ENCODE data around the gene F11R. TPM values are rescaled to one million over a fixed set of nuclear protein-coding genes. Genes with fewer than 3 reads are reported as not detected.

F11R gene
- total RNA-seq, 2 experiments from 2014 or later: 16.9 to 25.2 TPM

GRCh38 chr1:161054805-161055204, 33.9 kb upstream of the F11R start:
- CTCF ChIA-PET: interaction anchor here (0.8 to 2.4 kb wide), 8 partner anchors 9 to 58 kb away, joined by 3 to 15 read pairs (median 6); partner anchors contain the start of genes ARHGAP30, KLHDC9 and USF1
- DNase-seq (peak; percentile 42), ATAC-seq (peak; percentile 57)
- Mint-ChIP-seq H3K36me3 (ENCODE audit: low read depth) (peaks cover 62% of the 10 kb centered on the region), H3K27ac (no peak overlapping the region), H3K9me3 (ENCODE audit: low read depth) (no peaks in the 10 kb centered on the region), H3K4me1 (peaks cover 20% of the 10 kb centered on the region), H3K4me3 (no peak overlapping the region), H3K27me3 (no peaks in the 10 kb centered on the region)
- POLR2A ChIA-PET: no interaction called here
- intact Hi-C loops (cut with DNase I, micrococcal nuclease): no loop called here

GRCh38 chr1:161054232-161054631, 33.3 kb upstream of the F11R start:
- ATAC-seq (no peak), DNase-seq (no peak)
- peaks cover 62% of the 10 kb centered on the region for H3K36me3 Mint-ChIP-seq (ENCODE audit: low read depth)

GRCh38 chr1:161052899-161053298, 31.9 kb upstream of the F11R start:
- H3K4me1 Mint-ChIP-seq: peaks cover 12% of the 10 kb centered on the region
- H3K36me3 Mint-ChIP-seq (ENCODE audit: low read depth): peaks cover 70% of the 10 kb centered on the region
- ChIA-PET POLR2A (no interaction called here), CTCF (interaction anchor here (1.5 to 1.7 kb wide), 2 partner anchors 15 to 21 kb away, joined by 3 read pairs; no protein-coding TSS in a partner anchor)
- intact Hi-C loops (cut with DNase I, micrococcal nuclease): no loop called here
- H3K9me3 Mint-ChIP-seq (ENCODE audit: low read depth): no peaks in the 10 kb centered on the region
- no peak overlapping the region for H3K4me3 Mint-ChIP-seq
- H3K27ac Mint-ChIP-seq: no peak overlapping the region
- ATAC-seq (no peak), DNase-seq (no peak)
- no peaks in the 10 kb centered on the region for H3K27me3 Mint-ChIP-seq

More at GRCh38 chr1:161054232-161054631, 33.3 kb upstream of the F11R start:
- no peaks in the 10 kb centered on the region for H3K27me3 Mint-ChIP-seq
- CTCF ChIA-PET: interaction anchor here (0.8 to 2.4 kb wide), 9 partner anchors 8 to 57 kb away, joined by 3 to 15 read pairs (median 6); partner anchors contain the start of genes ARHGAP30, KLHDC9 and USF1
- peaks cover 14% of the 10 kb centered on the region for H3K4me1 Mint-ChIP-seq
- POLR2A ChIA-PET: no interaction called here
- no peak overlapping the region for H3K27ac Mint-ChIP-seq
- no peak overlapping the region for H3K4me3 Mint-ChIP-seq
- intact Hi-C loops (cut with DNase I, micrococcal nuclease): no loop called here
- no peaks in the 10 kb centered on the region for H3K9me3 Mint-ChIP-seq (ENCODE audit: low read depth)

GRCh38 chr1:161051219-161051618, 30.3 kb upstream of the F11R start:
- CTCF ChIA-PET: interaction anchor here (0.9 to 1.4 kb wide), 3 partner anchors 9 to 63 kb away, joined by 3 to 4 read pairs (median 4); partner anchors contain the start of gene TSTD1
- peaks cover 11% of the 10 kb centered on the region for H3K4me1 Mint-ChIP-seq
- POLR2A ChIA-PET: no interaction called here
- intact Hi-C loops (cut with DNase I, micrococcal nuclease): loop anchor here in 1 of 2 experiments (1.0 kb wide), 1 partner anchor 9 kb away; no protein-coding TSS in a partner anchor
- H3K27ac Mint-ChIP-seq: no peak overlapping the region
- ATAC-seq (no peak), DNase-seq (no peak)
- H3K27me3 Mint-ChIP-seq: no peaks in the 10 kb centered on the region
- H3K4me3 Mint-ChIP-seq: no peak overlapping the region
- H3K9me3 Mint-ChIP-seq (ENCODE audit: low read depth): no peaks in the 10 kb centered on the region
- peaks cover 71% of the 10 kb centered on the region for H3K36me3 Mint-ChIP-seq (ENCODE audit: low read depth)

GRCh38 chr1:161048949-161049722, 28.2 kb upstream of the F11R start:
- no peak for ATAC-seq
- Mint-ChIP-seq H3K9me3 (ENCODE audit: low read depth) (no peaks in the 10 kb centered on the region), H3K36me3 (ENCODE audit: low read depth) (peaks cover 59% of the 10 kb centered on the region), H3K27me3 (no peaks in the 10 kb centered on the region), H3K27ac (peak overlapping the region; percentile 13), H3K4me1 (peaks cover 14% of the 10 kb centered on the region), H3K4me3 (no peak overlapping the region)
- ChIA-PET CTCF (interaction anchor here (1.2 kb wide), 1 partner anchor 11 kb away, joined by 6 read pairs; no protein-coding TSS in a partner anchor), POLR2A (no interaction called here)
- DNase-seq: no peak
- intact Hi-C loops (cut with DNase I, micrococcal nuclease): loop anchor here (5.0 kb wide), 2 partner anchors 103 to 348 kb away; partner anchors contain the start of gene UFC1 (in 1 of the 2)

GRCh38 chr1:161047436-161048420, 26.8 kb upstream of the F11R start:
- CTCF ChIA-PET: interaction anchor here (0.6 to 4.1 kb wide), 7 partner anchors 24 to 211 kb away, joined by 3 to 26 read pairs (median 3); partner anchors contain the start of gene PPOX
- H3K4me1 Mint-ChIP-seq: peaks cover 23% of the 10 kb centered on the region

GRCh38 chr1:161046605-161047228, 25.8 kb upstream of the F11R start:
- Mint-ChIP-seq H3K9me3 (ENCODE audit: low read depth) (no peaks in the 10 kb centered on the region), H3K36me3 (ENCODE audit: low read depth) (peaks cover 51% of the 10 kb centered on the region), H3K4me3 (peak overlapping the region; percentile 81), H3K4me1 (peaks cover 29% of the 10 kb centered on the region), H3K27me3 (no peaks in the 10 kb centered on the region), H3K27ac (peak overlapping the region; percentile 99)
- ChIA-PET CTCF (interaction anchor here (0.8 to 4.1 kb wide), 18 partner anchors 8 to 948 kb away, joined by 3 to 26 read pairs (median 6); partner anchors contain the start of genes F11R, PPOX and TOMM40L), POLR2A (interaction anchor here (0.6 to 3.0 kb wide), 9 partner anchors 8 to 86 kb away, joined by 3 to 11 read pairs (median 5); partner anchors contain the start of genes ARHGAP30, DEDD, F11R and TSTD1)
- ATAC-seq (no peak), DNase-seq (no peak)
- intact Hi-C loops (cut with DNase I, micrococcal nuclease): loop anchor here (1.0 to 5.0 kb wide), 7 partner anchors 8 to 351 kb away; partner anchors contain the start of genes DEDD (in 1 of the 2), TSTD1 (in 1 of the 2), UFC1 (in 1 of the 2) and USP21 (in 1 of the 2)

More at GRCh38 chr1:161047436-161048420, 26.8 kb upstream of the F11R start:
- ATAC-seq: no peak
- H3K4me3 Mint-ChIP-seq: peak overlapping the region; percentile 81
- POLR2A ChIA-PET: interaction anchor here (0.6 to 1.4 kb wide), 5 partner anchors 9 to 50 kb away, joined by 3 to 5 read pairs (median 4); partner anchors contain the start of genes ARHGAP30, F11R and TSTD1
- H3K9me3 Mint-ChIP-seq (ENCODE audit: low read depth): no peaks in the 10 kb centered on the region
- H3K36me3 Mint-ChIP-seq (ENCODE audit: low read depth): peaks cover 51% of the 10 kb centered on the region
- H3K27ac Mint-ChIP-seq: peak overlapping the region; percentile 34
- H3K27me3 Mint-ChIP-seq: no peaks in the 10 kb centered on the region
- intact Hi-C loops (cut with DNase I, micrococcal nuclease): loop anchor here (5.0 kb wide), 2 partner anchors 105 to 350 kb away; partner anchors contain the start of gene UFC1 (in 1 of the 2)
- no peak for DNase-seq

GRCh38 chr1:161045736-161046604, 25.0 kb upstream of the F11R start, which contains the start of gene USF1:
Gene USF1, minus strand, starts transcription at chr1:161045977. Its CDS starts 2,702 bp downstream, at chr1:161043275.
- H3K27me3 Mint-ChIP-seq: no peaks in the 10 kb centered on the region
- ChIA-PET POLR2A (interaction anchor here (1.0 to 3.0 kb wide), 11 partner anchors 8 to 87 kb away, joined by 3 to 11 read pairs (median 5); partner anchors contain the start of genes ARHGAP30, DEDD and F11R), CTCF (interaction anchor here (0.6 to 4.1 kb wide), 23 partner anchors 9 to 947 kb away, joined by 3 to 26 read pairs (median 5); partner anchors contain the start of genes ARHGAP30, F11R, PPOX and TOMM40L)
- peak; percentile 86 for ATAC-seq
- H3K9me3 Mint-ChIP-seq (ENCODE audit: low read depth): no peaks in the 10 kb centered on the region
- peak; percentile 96 for DNase-seq
- peaks cover 55% of the 10 kb centered on the region for H3K36me3 Mint-ChIP-seq (ENCODE audit: low read depth)
- peak within 1 kb of the TSS; percentile 99 for H3K27ac Mint-ChIP-seq
- intact Hi-C loops (cut with DNase I, micrococcal nuclease): loop anchor here (1.0 to 5.0 kb wide), 10 partner anchors 8 to 351 kb away; partner anchors contain the start of genes DEDD (in 1 of the 2), F11R (in 1 of the 2), NIT1 (in 1 of the 2) and PFDN2 (in 1 of the 2)
- peaks cover 32% of the 10 kb centered on the region for H3K4me1 Mint-ChIP-seq
- peak within 1 kb of the TSS; percentile 81 for H3K4me3 Mint-ChIP-seq
